ENCODE data around the gene MPND. TPM values are rescaled to one million over a fixed set of nuclear protein-coding genes. Genes with fewer than 3 reads are reported as not detected.

MPND gene
- total and polyA plus RNA-seq, 2 of the 13 experiments (the other 11 are each of a cell fraction or from before 2014, with no cell fraction given) = 10.8 to 15.8 TPM

DNA sequence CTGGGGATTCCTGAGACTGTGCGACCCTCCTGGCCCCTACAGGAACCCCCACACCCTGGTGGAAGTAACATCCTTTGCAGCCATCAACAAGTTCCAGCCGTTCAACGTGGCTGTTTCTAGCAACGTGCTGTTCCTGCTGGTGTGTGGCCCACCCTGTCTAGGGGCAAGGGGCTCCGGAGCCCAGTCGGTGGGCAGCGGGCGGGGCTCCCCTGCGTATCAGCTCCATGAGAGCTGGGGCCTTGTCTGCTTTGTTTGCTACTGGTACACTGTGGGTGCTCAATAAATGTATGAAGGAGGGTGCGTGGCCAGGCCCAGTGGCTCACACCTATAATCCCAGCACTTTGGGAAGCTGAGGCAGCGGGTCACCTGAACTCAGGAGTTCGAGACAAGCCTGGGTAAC lies 10.9 kb downstream of the MPND start (continued):
- TF ChIP-seq ZFP62 (CRISPR knock-in tag; IDR thresholded peaks at IDR 0.05) (no peak), ZFAT (CRISPR knock-in tag; conservative IDR thresholded peaks at IDR 0.05) (no peak), ZNF777 (CRISPR knock-in tag; IDR thresholded peaks at IDR 0.05) (no peak), SRF (IDR thresholded peaks at IDR 0.05; ENCODE audit: low read depth, low read length) (no peak), KAT8 (CRISPR knock-in tag; IDR thresholded peaks at IDR 0.05) (no peak), ISL2 (CRISPR knock-in tag; IDR thresholded peaks at IDR 0.05) (no peak), KLF15 (CRISPR knock-in tag; IDR thresholded peaks at IDR 0.05; ENCODE audit: borderline replicate concordance) (no peak), ZNF550 (CRISPR knock-in tag; IDR thresholded peaks at IDR 0.05; ENCODE audit: borderline replicate concordance) (no peak), CBFB (CRISPR knock-in tag; IDR thresholded peaks at IDR 0.05) (no peak)

- Histone ChIP-seq H3K79me2 (ENCODE audit: insufficient read depth, low read length) (no peaks in the 10 kb centered on the region), H3K9ac (ENCODE audit: insufficient read depth, low read depth, low read length) (no peak overlapping the region), H4K20me1 (ENCODE audit: insufficient read depth, low read length) (no peaks in the 10 kb centered on the region), H3K4me3 (replicated peaks in 1 of 3; ENCODE audit: insufficient read depth in 1 of 3, low read depth in 2 of 3, low read length in 3 of 3) (no peak overlapping the region), H3K4me2 (ENCODE audit: low read depth, low read length) (no peak overlapping the region), H2AFZ (ENCODE audit: low read length) (no peak overlapping the region), H3K27ac (ENCODE audit: extremely low read length, insufficient read depth, low read length) (no peak overlapping the region), H3K36me3 (replicated peaks in 1 of 2; ENCODE audit: control insufficient read depth in 1 of 2, insufficient read depth in 2 of 2, low read length in 2 of 2) (peaks cover 4 to 11% of the 10 kb centered on the region in 2 experiments; a peak in 3 of 5 replicates), H3K9me3 (ENCODE audit: low read length) (no peaks in the 10 kb centered on the region), H3K4me1 (ENCODE audit: insufficient read depth, low read length) (no peaks in the 10 kb centered on the region), H3K27me3 (ENCODE audit: control insufficient read depth in 1 of 2, insufficient read depth in 2 of 2, low read length in 2 of 2) (no peaks in the 10 kb centered on the region)
- DNase-seq (ENCODE audit: low spot score) = no peak
- no peak for FAIRE-seq
- no peak for TF ChIP-seq ATAD3A (CRISPR knock-in tag; IDR thresholded peaks at IDR 0.05)
- no peak for ATAC-seq
- 94% methylated on average over 13 of the region's 17 CpGs for WGBS (ENCODE audit: low lambda C conversion rate)
- ChIA-PET CTCF (ENCODE audit: low intra/inter-chr PET ratio, low total read pairs) (no interaction called here), POLR2A (interaction anchor here (1.5 kb wide), 1 partner anchor 21 kb away, joined by 3 read pairs; no protein-coding TSS in a partner anchor)
- no TSS peak for BruUV-seq (replicated peaks)
- in situ Hi-C loops (cut with HindIII; ENCODE audit: extremely low pct_ligation_motif_present, low pct_unique_long_range_greater_than_20kb) = loop anchor here (5.0 kb wide), 1 partner anchor 88 kb away; no protein-coding TSS in a partner anchor
- intact Hi-C loops (cut with micrococcal nuclease; ENCODE audit: unreplicated experiment) = no loop called here
Observed at GRCh38 chr19:4354897-4355296, 11.5 kb downstream of the MPND start.

Measured in HepG2 (cell line).